Measurements from ENCODE around the gene LYPLA2. TPM values are rescaled to one million over a fixed set of nuclear protein-coding genes. Genes with fewer than 3 reads are reported as not detected.

Gene LYPLA2
- total and polyA plus RNA-seq, 4 donors: 26.3 to 71.1 (median 43.2) TPM

DNA sequence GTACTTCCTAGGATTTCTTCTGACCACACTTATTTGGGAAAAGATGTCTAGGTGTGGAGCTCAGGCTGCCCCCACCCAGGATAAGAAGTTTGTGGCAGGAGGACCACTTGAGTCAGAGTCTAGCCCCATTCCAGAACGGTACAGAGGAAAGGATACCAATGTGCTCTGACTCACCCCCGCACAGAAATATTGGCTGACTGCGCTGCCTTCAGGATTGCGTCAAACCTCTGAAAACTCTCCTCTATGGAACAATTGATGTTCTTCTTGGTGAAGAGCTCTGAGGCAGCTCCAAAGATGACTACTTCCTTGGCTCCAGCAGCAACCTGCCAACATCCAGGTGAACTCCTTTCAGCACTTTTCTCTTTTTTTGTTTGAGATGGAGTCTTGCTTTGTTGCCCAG is 23.1 kb downstream of the LYPLA2 start:
- Histone ChIP-seq H3K36me3 (ENCODE audit: control insufficient read depth in 4 of 4, insufficient read depth in 3 of 4, low read depth in 1 of 4, low read length in 3 of 4) (peaks cover 9 to 50% (median 46%) of the 10 kb centered on the region in 4 donors), H3K4me1 (ENCODE audit: control insufficient read depth in 4 of 4, insufficient read depth in 4 of 4, low read length in 3 of 4) (peaks cover 0 to 20% (median 16%) of the 10 kb centered on the region in 4 donors)
- 96% methylated on average over 4 of the region's 4 CpGs for WGBS

DNA sequence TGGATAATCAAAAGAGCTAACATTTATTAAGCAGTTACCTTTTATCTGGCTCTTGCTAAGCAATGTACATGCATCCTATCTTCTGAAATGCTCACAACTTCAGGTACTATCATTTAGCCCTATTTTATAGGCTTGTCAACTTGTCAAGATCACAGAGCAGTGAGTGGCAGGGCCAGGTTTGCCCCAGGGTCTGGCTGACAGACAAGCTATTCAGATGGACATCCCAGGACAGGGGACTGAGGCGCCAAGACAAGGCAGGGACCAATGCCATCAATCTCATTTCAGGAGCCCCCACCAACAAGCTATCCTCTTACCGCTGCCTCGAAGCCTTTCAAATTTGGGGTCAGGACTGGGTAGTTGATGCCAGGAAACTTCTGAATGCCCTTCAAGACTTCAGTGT is 25.4 kb downstream of the LYPLA2 start:
- Histone ChIP-seq H3K9ac (ENCODE audit: low read depth in 1 of 2, low read length in 2 of 2) (no peak overlapping the region), H3K4me3 (ENCODE audit: low read depth in 1 of 3, low read length in 3 of 3) (no peak overlapping the region), H3K27ac (ENCODE audit: low read depth in 1 of 2, low read length in 2 of 2) (no peak overlapping the region), H3K27me3 (ENCODE audit: control insufficient read depth in 4 of 4, insufficient read depth in 4 of 4, low read length in 3 of 4) (no peaks in the 10 kb centered on the region), H3K9me3 (ENCODE audit: control insufficient read depth in 4 of 4, low read length in 3 of 4) (no peaks in the 10 kb centered on the region), H3K4me1 (ENCODE audit: control insufficient read depth in 4 of 4, insufficient read depth in 4 of 4, low read length in 3 of 4) (peaks cover 0 to 3% (median 1%) of the 10 kb centered on the region in 4 donors), H3K36me3 (ENCODE audit: control insufficient read depth in 4 of 4, insufficient read depth in 3 of 4, low read depth in 1 of 4, low read length in 3 of 4) (peaks cover 9 to 59% (median 49%) of the 10 kb centered on the region in 4 donors)
- WGBS: 97% methylated on average over 3 of the region's 3 CpGs
- DNase-seq (ENCODE audit: low spot score): no peak
- TF ChIP-seq, protein P1, sequence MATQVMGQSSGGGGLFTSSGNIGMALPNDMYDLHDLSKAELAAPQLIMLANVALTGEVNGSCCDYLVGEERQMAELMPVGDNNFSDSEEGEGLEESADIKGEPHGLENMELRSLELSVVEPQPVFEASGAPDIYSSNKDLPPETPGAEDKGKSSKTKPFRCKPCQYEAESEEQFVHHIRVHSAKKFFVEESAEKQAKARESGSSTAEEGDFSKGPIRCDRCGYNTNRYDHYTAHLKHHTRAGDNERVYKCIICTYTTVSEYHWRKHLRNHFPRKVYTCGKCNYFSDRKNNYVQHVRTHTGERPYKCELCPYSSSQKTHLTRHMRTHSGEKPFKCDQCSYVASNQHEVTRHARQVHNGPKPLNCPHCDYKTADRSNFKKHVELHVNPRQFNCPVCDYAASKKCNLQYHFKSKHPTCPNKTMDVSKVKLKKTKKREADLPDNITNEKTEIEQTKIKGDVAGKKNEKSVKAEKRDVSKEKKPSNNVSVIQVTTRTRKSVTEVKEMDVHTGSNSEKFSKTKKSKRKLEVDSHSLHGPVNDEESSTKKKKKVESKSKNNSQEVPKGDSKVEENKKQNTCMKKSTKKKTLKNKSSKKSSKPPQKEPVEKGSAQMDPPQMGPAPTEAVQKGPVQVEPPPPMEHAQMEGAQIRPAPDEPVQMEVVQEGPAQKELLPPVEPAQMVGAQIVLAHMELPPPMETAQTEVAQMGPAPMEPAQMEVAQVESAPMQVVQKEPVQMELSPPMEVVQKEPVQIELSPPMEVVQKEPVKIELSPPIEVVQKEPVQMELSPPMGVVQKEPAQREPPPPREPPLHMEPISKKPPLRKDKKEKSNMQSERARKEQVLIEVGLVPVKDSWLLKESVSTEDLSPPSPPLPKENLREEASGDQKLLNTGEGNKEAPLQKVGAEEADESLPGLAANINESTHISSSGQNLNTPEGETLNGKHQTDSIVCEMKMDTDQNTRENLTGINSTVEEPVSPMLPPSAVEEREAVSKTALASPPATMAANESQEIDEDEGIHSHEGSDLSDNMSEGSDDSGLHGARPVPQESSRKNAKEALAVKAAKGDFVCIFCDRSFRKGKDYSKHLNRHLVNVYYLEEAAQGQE (IDR thresholded peaks at IDR 0.05): no peak
- TF ChIP-seq HNF4A (conservative IDR thresholded peaks at IDR 0.05) (no peak), JUND (IDR thresholded peaks at IDR 0.05) (no peak), FOXA2 (IDR thresholded peaks at IDR 0.05) (no peak), RAD21 (IDR thresholded peaks at IDR 0.05) (no peak), GABPA (IDR thresholded peaks at IDR 0.05 in 1 of 2, conservative IDR thresholded peaks at IDR 0.05 in 1 of 2) (no peak), YY1 (IDR thresholded peaks at IDR 0.05) (no peak), SP1 (IDR thresholded peaks at IDR 0.05) (no peak)
- TF ChIP-seq, protein P2, sequence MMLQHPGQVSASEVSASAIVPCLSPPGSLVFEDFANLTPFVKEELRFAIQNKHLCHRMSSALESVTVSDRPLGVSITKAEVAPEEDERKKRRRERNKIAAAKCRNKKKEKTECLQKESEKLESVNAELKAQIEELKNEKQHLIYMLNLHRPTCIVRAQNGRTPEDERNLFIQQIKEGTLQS (IDR thresholded peaks at IDR 0.05): no peak
- TF ChIP-seq, protein P3, sequence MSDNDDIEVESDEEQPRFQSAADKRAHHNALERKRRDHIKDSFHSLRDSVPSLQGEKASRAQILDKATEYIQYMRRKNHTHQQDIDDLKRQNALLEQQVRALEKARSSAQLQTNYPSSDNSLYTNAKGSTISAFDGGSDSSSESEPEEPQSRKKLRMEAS (IDR thresholded peaks at IDR 0.05): no peak

More for the DNA sequence above, 23.1 kb downstream of the LYPLA2 start:
- no peak overlapping the region for H3K4me3 ChIP-seq (ENCODE audit: low read depth in 1 of 3, low read length in 3 of 3)
- no peaks in the 10 kb centered on the region for H3K9me3 ChIP-seq (ENCODE audit: control insufficient read depth in 4 of 4, low read length in 3 of 4)
- H3K27ac ChIP-seq (ENCODE audit: low read depth in 1 of 2, low read length in 2 of 2): no peak overlapping the region
- TF ChIP-seq HNF4G (IDR thresholded peaks at IDR 0.05): no peak
- TF ChIP-seq FOXA1 (IDR thresholded peaks at IDR 0.05): no peak
- TF ChIP-seq YY1 (IDR thresholded peaks at IDR 0.05): no peak
- TF ChIP-seq, protein P4, sequence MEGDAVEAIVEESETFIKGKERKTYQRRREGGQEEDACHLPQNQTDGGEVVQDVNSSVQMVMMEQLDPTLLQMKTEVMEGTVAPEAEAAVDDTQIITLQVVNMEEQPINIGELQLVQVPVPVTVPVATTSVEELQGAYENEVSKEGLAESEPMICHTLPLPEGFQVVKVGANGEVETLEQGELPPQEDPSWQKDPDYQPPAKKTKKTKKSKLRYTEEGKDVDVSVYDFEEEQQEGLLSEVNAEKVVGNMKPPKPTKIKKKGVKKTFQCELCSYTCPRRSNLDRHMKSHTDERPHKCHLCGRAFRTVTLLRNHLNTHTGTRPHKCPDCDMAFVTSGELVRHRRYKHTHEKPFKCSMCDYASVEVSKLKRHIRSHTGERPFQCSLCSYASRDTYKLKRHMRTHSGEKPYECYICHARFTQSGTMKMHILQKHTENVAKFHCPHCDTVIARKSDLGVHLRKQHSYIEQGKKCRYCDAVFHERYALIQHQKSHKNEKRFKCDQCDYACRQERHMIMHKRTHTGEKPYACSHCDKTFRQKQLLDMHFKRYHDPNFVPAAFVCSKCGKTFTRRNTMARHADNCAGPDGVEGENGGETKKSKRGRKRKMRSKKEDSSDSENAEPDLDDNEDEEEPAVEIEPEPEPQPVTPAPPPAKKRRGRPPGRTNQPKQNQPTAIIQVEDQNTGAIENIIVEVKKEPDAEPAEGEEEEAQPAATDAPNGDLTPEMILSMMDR (IDR thresholded peaks at IDR 0.05; ENCODE audit: low read depth, low read length, missing input control): no peak
- no peak for TF ChIP-seq RAD21 (IDR thresholded peaks at IDR 0.05)
- no peak for TF ChIP-seq SP1 (IDR thresholded peaks at IDR 0.05)
- TF ChIP-seq, protein P5, sequence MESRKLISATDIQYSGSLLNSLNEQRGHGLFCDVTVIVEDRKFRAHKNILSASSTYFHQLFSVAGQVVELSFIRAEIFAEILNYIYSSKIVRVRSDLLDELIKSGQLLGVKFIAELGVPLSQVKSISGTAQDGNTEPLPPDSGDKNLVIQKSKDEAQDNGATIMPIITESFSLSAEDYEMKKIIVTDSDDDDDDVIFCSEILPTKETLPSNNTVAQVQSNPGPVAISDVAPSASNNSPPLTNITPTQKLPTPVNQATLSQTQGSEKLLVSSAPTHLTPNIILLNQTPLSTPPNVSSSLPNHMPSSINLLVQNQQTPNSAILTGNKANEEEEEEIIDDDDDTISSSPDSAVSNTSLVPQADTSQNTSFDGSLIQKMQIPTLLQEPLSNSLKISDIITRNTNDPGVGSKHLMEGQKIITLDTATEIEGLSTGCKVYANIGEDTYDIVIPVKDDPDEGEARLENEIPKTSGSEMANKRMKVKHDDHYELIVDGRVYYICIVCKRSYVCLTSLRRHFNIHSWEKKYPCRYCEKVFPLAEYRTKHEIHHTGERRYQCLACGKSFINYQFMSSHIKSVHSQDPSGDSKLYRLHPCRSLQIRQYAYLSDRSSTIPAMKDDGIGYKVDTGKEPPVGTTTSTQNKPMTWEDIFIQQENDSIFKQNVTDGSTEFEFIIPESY (IDR thresholded peaks at IDR 0.05): no peak
- TF ChIP-seq NR2F2 (IDR thresholded peaks at IDR 0.05): no peak
- no peak for TF ChIP-seq GABPA (IDR thresholded peaks at IDR 0.05 in 1 of 2, conservative IDR thresholded peaks at IDR 0.05 in 1 of 2)
- TF ChIP-seq FOXA2 (IDR thresholded peaks at IDR 0.05): no peak
- TF ChIP-seq, protein P1 (IDR thresholded peaks at IDR 0.05): no peak
- no peak for TF ChIP-seq RXRA (IDR thresholded peaks at IDR 0.05)
- TF ChIP-seq TAF1 (conservative IDR thresholded peaks at IDR 0.05): no peak
- TF ChIP-seq JUND (IDR thresholded peaks at IDR 0.05): no peak
- no peak for TF ChIP-seq EGR1 (IDR thresholded peaks at IDR 0.05; ENCODE audit: low read depth in 2 of 2)
- H3K9ac ChIP-seq (ENCODE audit: low read depth in 1 of 2, low read length in 2 of 2): no peak overlapping the region
- DNase-seq (ENCODE audit: low spot score): no peak
- no peaks in the 10 kb centered on the region for H3K27me3 ChIP-seq (ENCODE audit: control insufficient read depth in 4 of 4, insufficient read depth in 4 of 4, low read length in 3 of 4)

Data from liver (tissue), 9 donors.